Muscle of arm (tissue), 12 donors: ENCODE results near the gene CFAP74. TPM values are rescaled to one million over a fixed set of nuclear protein-coding genes. Genes with fewer than 3 reads are reported as not detected.

Experiments
- DNase-seq: peaks from one replicate; pipeline ENCODE4 v3.0.0-alpha.2; 2013
- polyA plus RNA-seq, 12 donors: library from polyadenylated mRNA; unstranded; fragments of 120-200 nt; gene quantifications; one replicate each; pipeline ENCODE4 v1.2.1, GENCODE V29; 2013; ENCODE audit not compliant: insufficient read length in 12 of 12

Gene CFAP74
- polyA plus RNA-seq, 12 donors, result 0.07 to 0.74 (median 0.24) TPM; not detected in 2

GRCh38 chr1:1971688-1972087 lies 31.9 kb downstream of the CFAP74 start:
- no peak for DNase-seq

- no peak for DNase-seq
These were observed 32.6 kb downstream of the CFAP74 start for GRCh38 chr1:1971017-1971416.

- DNase-seq, result no peak
These were observed 33.5 kb downstream of the CFAP74 start for GRCh38 chr1:1969953-1970716.

DNA sequence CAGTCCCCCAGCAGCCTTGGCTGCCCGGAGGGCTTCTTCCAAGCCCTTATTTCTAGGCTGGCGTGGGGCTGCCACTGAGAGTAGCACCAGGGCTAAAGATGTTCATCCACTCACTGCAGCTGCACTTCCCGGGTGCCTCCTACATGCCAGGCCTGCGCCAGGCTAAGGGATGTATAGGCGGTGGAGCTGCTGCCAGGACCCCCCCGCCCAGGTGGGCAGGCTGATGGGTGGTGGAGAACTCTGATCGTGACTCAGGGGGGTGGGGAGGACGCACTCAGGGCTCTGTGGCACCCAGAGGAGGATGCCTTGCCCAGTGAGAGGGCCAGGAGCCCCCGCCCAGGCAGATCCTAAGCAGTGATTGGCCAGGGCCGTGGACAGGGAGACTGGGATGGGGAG lies 34.1 kb downstream of the CFAP74 start:
- no peak for DNase-seq

DNA sequence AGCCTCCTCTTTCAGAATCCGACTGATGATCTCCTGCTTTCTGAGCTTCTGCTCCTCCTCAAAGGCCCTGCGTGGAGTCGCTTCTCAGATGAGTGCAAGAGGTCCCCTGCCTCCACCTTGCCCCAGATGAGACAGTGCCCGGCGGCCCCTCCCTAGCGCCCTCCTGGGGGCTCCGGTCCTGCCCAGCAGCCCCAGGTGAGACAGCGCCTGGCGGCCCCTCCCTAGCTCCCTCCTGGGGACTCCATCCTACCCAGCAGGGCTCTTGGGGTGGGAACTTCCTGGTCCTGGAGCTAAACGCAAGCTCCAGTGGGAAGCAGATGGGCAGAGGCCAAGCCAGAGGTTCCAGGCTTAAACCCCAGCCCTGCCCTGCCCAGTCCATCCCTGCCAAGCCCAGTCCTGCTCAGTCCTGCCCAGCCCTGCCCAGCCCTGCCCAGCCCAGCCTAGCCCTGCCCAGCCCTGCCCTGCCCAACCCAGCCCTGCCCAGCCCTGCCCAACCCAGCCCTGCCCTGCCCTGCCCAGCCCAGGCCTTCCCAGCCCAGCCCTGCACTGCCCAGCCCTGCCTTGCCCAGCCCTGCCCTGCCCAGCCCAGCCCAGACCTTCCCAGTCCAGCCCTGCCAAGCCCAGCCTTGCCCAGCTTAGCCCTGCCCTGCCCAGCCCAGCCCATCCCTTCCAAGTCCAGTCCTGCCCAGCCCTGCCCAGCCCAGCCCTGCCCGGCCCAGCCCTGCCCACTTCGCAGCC lies 34.6 kb downstream of the CFAP74 start:
- no peak for DNase-seq

GRCh38 chr1:1967879-1968278 lies 35.7 kb downstream of the CFAP74 start:
- no peak for DNase-seq

DNA sequence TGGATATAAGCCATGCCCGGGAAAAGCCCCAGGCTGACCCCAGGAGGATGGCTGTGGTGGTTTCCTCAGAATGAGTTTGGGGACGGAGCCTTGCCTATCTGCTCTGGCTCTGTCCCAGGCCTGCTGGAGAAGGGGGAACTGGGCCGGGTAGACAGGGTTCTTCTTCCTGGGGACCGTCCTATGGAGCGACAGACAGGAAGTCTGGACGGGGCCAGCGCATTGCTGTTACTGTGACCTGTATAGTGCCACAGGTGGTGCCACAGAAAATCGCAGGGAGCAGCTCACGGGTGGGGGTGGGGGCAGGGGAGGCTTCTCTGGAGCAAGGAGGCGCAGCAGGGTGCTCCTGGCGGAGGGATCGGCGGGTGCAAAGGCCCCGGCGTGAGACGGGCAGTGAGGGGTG lies 36.4 kb downstream of the CFAP74 start:
- no peak for DNase-seq

- DNase-seq, result no peak
These were observed 37.4 kb downstream of the CFAP74 start for GRCh38 chr1:1966071-1966740.

GRCh38 chr1:1965546-1965945 lies 38.0 kb downstream of the CFAP74 start:
- DNase-seq, result no peak

DNA sequence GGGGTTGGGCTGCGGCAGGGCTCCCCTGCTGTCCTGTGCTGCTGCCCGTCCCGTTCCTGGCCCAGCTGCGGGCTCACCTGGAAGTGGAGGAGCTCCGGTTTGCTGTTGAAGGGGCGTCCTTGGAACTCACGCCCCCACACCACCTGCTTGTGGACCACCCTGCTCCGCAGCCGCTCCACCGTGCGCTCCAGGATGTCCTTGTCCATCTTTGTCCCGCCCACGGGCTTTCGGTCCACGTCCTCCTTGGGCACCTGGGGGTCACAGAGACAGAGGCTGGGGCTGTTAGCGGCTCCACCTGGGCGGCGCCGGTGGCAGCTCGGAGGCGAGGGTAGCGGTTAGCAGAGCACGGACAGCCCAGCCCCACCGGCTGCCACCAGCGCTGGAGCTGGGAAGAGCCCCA lies 38.8 kb downstream of the CFAP74 start:
- DNase-seq, result no peak

DNA sequence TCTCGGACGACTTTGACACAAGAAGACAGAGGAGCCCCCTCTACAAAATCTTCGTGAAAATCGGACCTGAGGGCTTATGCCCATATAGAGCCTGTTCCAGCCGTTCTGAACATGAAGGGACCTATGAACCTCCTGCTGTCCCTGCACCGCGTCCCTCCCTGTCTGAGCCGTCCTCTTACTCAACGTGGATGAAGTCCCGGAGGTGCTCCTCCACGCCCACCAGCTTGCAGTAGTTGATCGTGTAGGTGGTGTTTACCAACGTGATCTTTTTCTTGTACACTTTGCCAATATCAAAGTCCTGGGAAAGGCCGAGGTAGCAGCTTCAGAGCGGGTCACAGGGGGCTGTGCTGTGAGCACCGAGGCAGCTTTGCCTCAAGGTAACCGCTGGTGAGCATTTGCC lies 40.0 kb downstream of the CFAP74 start:
- DNase-seq, result no peak

DNA sequence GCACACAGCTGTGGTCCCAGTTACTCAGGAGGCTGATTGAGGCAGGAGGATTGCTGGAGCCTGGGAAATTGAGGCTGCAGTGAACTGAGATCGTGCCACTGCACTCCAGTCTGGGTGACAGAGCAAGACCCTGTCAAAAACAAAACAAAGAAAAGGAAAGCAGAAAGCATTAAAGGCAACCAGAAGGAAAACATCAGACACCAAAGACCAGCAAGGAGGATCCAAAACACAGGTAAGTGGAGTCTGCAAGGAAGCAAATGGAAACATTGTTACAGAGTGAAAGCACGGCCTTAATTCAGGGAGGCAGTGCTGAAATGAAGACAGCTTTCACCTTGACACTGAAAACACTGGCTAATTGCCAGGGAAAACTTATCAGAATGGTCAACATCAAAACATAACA lies 40.8 kb downstream of the CFAP74 start:
- no peak for DNase-seq

DNA sequence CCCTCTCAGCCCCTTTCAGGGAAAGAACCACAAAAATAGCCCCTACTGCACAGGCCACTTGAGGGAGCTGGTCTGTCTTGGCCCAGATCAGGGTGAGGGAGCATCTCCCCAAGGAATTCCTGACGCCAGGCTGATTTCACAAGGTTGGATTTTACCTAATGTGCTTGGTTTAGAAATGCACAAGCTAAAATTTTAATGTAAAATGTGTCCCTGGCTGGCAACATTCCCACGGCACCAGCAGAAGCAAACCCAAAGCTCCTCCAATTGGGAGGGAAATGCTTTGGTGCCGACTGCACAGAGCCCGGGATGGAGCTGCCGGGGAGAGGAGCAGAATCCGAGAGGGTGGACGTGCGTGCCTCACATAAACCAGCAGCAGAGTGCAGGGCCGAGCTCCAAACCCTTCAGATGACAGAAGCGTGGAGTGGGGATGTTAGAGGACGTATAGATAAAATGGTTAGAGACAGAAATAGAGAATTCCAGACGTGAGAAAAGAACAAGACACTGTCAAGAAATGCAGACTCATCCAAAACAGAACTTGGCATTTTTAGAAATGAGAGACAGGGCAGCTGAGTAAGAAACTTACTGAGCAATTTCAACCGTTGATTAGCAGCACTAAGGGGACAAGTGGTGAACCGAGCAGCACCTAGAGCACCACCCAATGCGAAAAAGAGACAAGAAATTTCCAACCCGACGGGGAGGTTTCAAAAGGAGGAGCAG lies 42.9 kb downstream of the CFAP74 start:
- DNase-seq, result no peak

DNA sequence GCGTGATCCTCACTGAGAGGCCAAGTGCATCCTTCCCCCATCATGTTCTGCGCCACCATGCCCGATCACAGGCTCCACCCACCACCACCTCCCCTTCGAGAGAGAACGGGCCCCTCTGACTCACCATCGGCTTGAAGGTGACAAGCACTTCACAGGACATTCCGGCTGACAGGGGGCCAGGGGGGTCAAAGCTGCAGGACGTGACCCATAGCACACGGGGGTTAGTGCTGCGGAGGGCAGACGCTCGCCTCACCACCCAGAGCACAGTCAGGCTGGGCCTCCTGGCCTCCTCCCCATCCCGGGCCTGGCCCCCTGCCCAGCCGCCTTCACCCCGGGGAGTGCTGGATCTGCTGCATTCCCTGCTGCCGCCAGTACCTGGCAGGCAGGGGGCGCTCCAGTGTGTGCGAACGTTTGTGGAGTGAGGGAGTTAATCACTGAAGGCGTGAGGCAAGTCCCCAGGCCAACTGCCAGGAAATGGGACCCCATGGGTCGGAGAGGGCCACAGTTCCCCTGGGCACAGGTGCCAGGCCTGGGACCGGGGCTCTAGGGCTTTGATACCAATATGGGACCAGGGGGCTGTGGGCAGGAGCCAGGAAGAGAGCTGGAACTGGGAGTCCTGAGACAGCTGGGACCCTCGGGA lies 43.6 kb downstream of the CFAP74 start:
- DNase-seq, result peak; percentile 57

GRCh38 chr1:1959459-1959839 lies 44.1 kb downstream of the CFAP74 start:
- DNase-seq, result no peak

- DNase-seq, result no peak
These were observed 45.5 kb downstream of the CFAP74 start for GRCh38 chr1:1958071-1958541.

DNA sequence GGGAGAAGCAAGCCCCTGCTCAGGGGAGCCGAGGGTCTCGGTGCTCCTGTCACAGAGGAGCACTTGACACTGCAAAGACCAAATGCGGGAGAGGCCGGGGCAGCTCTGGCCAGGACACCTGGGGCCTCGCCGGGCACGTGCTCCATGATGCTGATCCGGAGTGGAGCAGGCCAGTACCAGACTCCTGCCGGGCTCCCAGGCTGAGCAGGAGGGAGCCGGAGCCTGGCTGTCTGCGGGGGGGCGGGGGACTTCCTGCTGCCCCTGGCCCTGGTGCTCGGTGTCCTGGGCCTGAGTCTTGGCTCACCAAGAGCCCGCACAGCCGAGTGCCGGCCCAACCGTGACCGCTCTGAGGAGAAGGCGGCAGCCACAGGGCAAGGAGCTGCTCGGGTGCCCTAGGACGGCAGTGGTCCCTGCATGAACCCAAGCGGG lies 46.0 kb downstream of the CFAP74 start:
- DNase-seq, result no peak

DNA sequence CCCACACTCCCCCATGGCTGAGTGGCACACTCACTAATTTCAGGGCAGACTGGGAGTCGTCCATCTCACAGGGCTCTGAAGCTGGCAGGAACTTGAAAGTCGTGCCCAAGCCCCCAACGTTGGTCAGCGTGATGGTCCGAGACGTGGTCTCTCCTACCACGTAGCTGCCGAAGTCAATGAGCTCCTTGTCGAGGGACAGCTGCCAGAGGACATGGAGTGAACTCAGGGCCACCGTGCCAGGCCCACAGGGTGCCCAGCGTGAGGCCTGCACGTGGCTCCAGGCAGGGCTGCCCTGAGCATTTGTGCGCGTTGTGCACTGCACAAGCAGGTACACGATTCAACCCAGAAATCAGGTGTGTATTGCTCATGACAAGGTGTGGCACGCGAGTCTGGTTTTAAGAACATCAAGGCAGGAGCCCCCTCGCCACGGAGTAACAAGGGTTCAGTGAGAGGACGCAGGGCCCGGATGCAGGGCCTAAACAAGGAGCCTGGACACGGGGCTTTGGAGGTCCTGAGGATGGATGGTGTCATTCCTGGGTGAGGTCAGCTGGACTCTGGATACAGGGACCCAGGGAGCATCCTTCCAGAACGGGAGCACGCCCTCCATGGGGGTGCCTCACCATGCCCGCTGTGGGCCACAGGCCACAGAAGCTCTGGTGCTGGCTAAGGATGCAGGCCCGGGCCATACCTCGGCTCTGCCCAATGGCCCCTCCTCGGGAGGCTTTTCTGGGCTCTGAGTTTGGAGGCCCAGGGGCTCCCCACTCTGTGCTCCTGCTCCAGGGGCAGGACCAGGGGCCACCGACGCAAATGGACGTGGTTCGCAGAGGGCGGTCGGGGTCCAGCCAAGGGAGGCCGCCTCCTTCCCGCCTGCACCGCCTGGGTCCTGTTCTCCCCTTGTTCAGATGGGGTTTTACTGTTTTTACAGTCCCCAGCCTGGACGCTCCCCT lies 46.7 kb downstream of the CFAP74 start:
- no peak for DNase-seq

GRCh38 chr1:1956101-1956500 lies 47.5 kb downstream of the CFAP74 start:
- no peak for DNase-seq

GRCh38 chr1:1955621-1956094 lies 47.9 kb downstream of the CFAP74 start:
- DNase-seq, result no peak
